ENCODE measurements around the gene ODAD2.

DNA sequence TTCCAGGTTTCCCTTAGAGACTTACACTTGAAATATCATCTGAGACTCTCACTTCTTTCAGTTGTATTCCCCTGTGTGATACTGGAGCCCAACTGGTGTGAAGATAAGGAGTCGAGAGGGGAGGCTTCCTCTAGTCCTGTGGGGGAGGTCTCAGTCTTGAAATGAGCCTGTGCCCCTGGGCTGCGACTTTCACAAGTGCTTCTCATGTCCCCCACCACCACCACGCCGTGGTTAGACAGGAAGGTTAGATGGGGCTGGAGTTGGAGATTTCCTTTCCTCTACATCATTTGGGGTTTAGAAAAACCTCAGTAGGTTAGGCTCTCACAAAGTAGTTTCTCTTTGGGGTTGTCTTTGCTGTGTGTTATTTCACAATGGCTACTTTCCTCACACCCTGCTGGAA is 227.6 kb downstream of the ODAD2 start:
- TF ChIP-seq POU2F2 (IDR thresholded peaks at IDR 0.05; ENCODE audit: low read depth, low read length) (no peak), POLR2AphosphoS5 (IDR thresholded peaks at IDR 0.05; ENCODE audit: low read depth, low read length) (no peak), POLR2A (IDR thresholded peaks at IDR 0.05; ENCODE audit: low read depth, low read length) (no peak)
